GM12878 (cell line): ENCODE data around the gene TMEM150B. TPM values are rescaled to one million over a fixed set of nuclear protein-coding genes. Genes with fewer than 3 reads are reported as not detected.

Source experiments
- ATAC-seq: fragments of 200-7000 bp; cut with Tn5 transposase; 3 replicates; pipeline ENCODE4 v1.9.1; 2020; ENCODE audit warnings: mild to moderate bottlenecking, moderate library complexity
- BruUV-seq: library from RNA; stranded (reverse); fragments of 400-500 nt; replicated peaks from 2 replicates; lab custom pipeline; 2021; lab: Mats Ljungman, UMichigan
- CTCF ChIA-PET: fragments of 300-600 bp; sonication (Branson Sonifier 250); formaldehyde crosslinking; extraction: SDS; loops from one replicate; lab custom pipeline; 2021; ENCODE audit warnings: inconsistent platforms; lab: Yijun Ruan, JAX
- POLR2A ChIA-PET: fragments of 350-600 bp; formaldehyde crosslinking; extraction: SDS; loops from one replicate; lab custom pipeline; 2021; ENCODE audit warnings: inconsistent platforms; lab: Charles Lee
- RAD21 ChIA-PET: fragments of 300-600 bp; sonication (Branson Sonifier 250); formaldehyde crosslinking; loops from one replicate; lab custom pipeline; 2023; ENCODE audit warnings: antibody characterized with exemption; ENCODE audit not compliant: unreplicated experiment; lab: Charles Lee
- SMC1A ChIA-PET: fragments of 300-600 bp; sonication (Branson Sonifier 250); formaldehyde crosslinking; loops from one replicate; lab custom pipeline; 2023; ENCODE audit not compliant: unreplicated experiment, uncharacterized antibody; lab: Charles Lee
- DNase-seq: peaks from one replicate; pipeline ENCODE4 v3.0.0-alpha.2; 2011; ENCODE audit warnings: low read depth, low spot score
- FAIRE-seq: peaks from 3 replicates; lab custom pipeline; 2011; peaks lifted over from hg19 to GRCh38; lab: Jason Lieb, UNC
- H2AFZ ChIP-seq: 2 replicates; pipeline ENCODE4 v1.6.0; 2011; ENCODE audit warnings: low read depth, low read length, control low read depth; ENCODE audit not compliant: control insufficient read depth
- H3K27ac ChIP-seq: 2 replicates; pipeline ENCODE4 v1.5.1; 2011; ENCODE audit warnings: control low read depth; ENCODE audit not compliant: control insufficient read depth, insufficient read depth
- H3K27me3 ChIP-seq, 2 experiments: replicated peaks in 1 of 2; 2 replicates each; pipeline versions ENCODE4 v1.6.0 to v1.6.1; 2011; ENCODE audit warnings: low read length in 1 of 2; ENCODE audit not compliant: control insufficient read depth in 2 of 2, insufficient read depth in 2 of 2
- H3K36me3 ChIP-seq, 2 experiments: 2 replicates each; pipeline ENCODE4 v1.5.1; 2011; ENCODE audit warnings: low read length in 1 of 2; ENCODE audit not compliant: control insufficient read depth in 2 of 2, insufficient read depth in 2 of 2
- H3K4me1 ChIP-seq: 2 replicates; pipeline ENCODE4 v1.6.1; 2011; ENCODE audit warnings: mild to moderate bottlenecking, low read length, moderate library complexity, mixed read lengths; ENCODE audit not compliant: control insufficient read depth, insufficient read depth
- H3K4me2 ChIP-seq: 2 replicates; pipeline ENCODE4 v1.6.0; 2011; ENCODE audit warnings: control low read depth; ENCODE audit not compliant: control insufficient read depth, insufficient read depth
- H3K4me3 ChIP-seq: fragments of 200-600 bp; sonication (generic); 2 replicates; pipeline ENCODE4 v1.5.1; 2016
- H3K79me2 ChIP-seq: 2 replicates; pipeline ENCODE4 v1.6.0; 2011; ENCODE audit warnings: low read length; ENCODE audit not compliant: control insufficient read depth, insufficient read depth
- H3K9ac ChIP-seq: 2 replicates; pipeline ENCODE4 v1.8.0; 2011; ENCODE audit warnings: low read length, control low read depth, mixed read lengths; ENCODE audit not compliant: control insufficient read depth, insufficient read depth
- H3K9me3 ChIP-seq: replicated peaks from 3 replicates; pipeline ENCODE4 v1.5.1; 2011; ENCODE audit warnings: mild to moderate bottlenecking, low read length; ENCODE audit not compliant: control insufficient read depth, insufficient read depth
- H4K20me1 ChIP-seq: 2 replicates; pipeline ENCODE4 v1.6.0; 2011; ENCODE audit not compliant: control insufficient read depth, insufficient read depth
- EED ChIP-seq: sonication (generic); IDR thresholded peaks from 2 replicates; pipeline ENCODE4 v1.6.1; 2016; ENCODE audit warnings: antibody characterized with exemption, low read depth
- PAX8 ChIP-seq: fragments of 450-650 bp; IDR thresholded peaks from 2 replicates; pipeline ENCODE4 v1.6.1; 2017; ENCODE audit warnings: mild to moderate bottlenecking, moderate library complexity
- POLR2A ChIP-seq: IDR thresholded peaks from 2 replicates; pipeline ENCODE4 v1.6.1; 2011; ENCODE audit warnings: low read depth, mild to moderate bottlenecking, low read length
- SREBF2 ChIP-seq: IDR thresholded peaks from 2 replicates; pipeline ENCODE4 v1.6.1; 2012; ENCODE audit warnings: mild to moderate bottlenecking, low read length
- WGBS: methylation state at CpG from one replicate; pipeline ENCODE4 v1.1.6; 2016; ENCODE audit warnings: low lambda C conversion rate; ENCODE audit not compliant: insufficient replicate concordance, insufficient coverage; ENCODE audit errors: missing lambda C conversion rate; 5-methylcytosine and 5-hydroxymethylcytosine counted together
- in situ Hi-C: fragments of 300-500 bp; cut with MboI; formaldehyde crosslinking; loops from 9 replicates; pipeline ENCODE4 v1.14.3; 2018; ENCODE audit warnings: mixed read lengths
- intact Hi-C: fragments of 100-400 bp; cut with micrococcal nuclease; formaldehyde crosslinking; loops from one replicate; pipeline ENCODE4 v1.14.2; 2022; ENCODE audit not compliant: unreplicated experiment
- polyA plus RNA-seq, 11 experiments: library from polyadenylated mRNA; depleted of rRNA in 4 of 11; unstranded in 6 of 11; stranded (reverse) in 5 of 11; fragments of >200 nt; fragmentation: Nextera tagmentation in 4 of 11; fragmentation: Illumina TruSeq in 1 of 11; extraction: Ambion mirVana in 4 of 11; extraction: Trizol in 1 of 11; gene quantifications; 1 replicate in 1 of 11; 2 replicates in 10 of 11; pipeline versions ENCODE4 v1.2.1 to v1.2.3, GENCODE V29; 2011 to 2016; ENCODE audit warnings: inconsistent platforms in 2 of 11, missing spikeins in 2 of 11, low read depth in 1 of 11
- total RNA-seq, 4 experiments: library from RNA; depleted of rRNA in 3 of 4; stranded (reverse); fragments of >200 nt in 3 of 4; fragmentation: Illumina TruSeq in 1 of 4; extraction: Trizol in 1 of 4; gene quantifications; 2 replicates each; pipeline versions ENCODE4 v1.2.1 to v1.2.3, GENCODE V29; 2013 to 2021
- TF ChIP-seq, protein P1 (sequence below): fragments of 450-650 bp; IDR thresholded peaks from 2 replicates; pipeline ENCODE4 v1.6.1; 2017; ENCODE audit warnings: mild to moderate bottlenecking

Gene TMEM150B
- total and polyA plus RNA-seq, 10 of the 15 experiments (the other 5 are each of a cell fraction or from before 2014, with no cell fraction given), result 0.09 to 0.23 (median 0.18) TPM; not detected in 6

DNA sequence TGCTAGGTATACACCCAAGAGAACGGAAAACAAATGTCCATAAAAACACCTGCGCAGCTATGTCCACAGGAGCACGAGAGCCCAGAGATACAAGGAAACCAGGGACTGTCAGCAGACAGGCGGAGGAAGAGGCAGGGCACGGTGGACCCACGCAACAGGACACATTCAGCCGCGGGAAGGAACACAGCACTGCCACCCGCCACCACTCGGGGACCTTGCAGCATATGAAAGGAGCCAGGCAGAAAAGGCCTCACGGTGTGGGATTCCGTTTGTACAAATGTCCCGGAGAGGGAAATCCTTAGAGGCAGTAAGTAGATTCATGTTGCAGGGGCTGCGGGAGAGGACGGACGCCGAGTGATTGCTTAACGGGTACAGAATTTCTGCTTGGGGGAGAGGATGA is 53.0 kb downstream of the TMEM150B start:
- DNase-seq, result no peak
- no TSS peak for BruUV-seq
- Histone ChIP-seq H3K4me3 (no peak overlapping the region), H3K4me2 (no peak overlapping the region), H3K27me3 (no peaks in the 10 kb centered on the region), H3K36me3 (peaks cover 0 to 3% of the 10 kb centered on the region in 2 experiments; a peak in 1 of 4 replicates)
- intact Hi-C loops, result no loop called here
- POLR2A ChIA-PET, result no interaction called here
- no peak for TF ChIP-seq PAX8
- TF ChIP-seq, protein P1, sequence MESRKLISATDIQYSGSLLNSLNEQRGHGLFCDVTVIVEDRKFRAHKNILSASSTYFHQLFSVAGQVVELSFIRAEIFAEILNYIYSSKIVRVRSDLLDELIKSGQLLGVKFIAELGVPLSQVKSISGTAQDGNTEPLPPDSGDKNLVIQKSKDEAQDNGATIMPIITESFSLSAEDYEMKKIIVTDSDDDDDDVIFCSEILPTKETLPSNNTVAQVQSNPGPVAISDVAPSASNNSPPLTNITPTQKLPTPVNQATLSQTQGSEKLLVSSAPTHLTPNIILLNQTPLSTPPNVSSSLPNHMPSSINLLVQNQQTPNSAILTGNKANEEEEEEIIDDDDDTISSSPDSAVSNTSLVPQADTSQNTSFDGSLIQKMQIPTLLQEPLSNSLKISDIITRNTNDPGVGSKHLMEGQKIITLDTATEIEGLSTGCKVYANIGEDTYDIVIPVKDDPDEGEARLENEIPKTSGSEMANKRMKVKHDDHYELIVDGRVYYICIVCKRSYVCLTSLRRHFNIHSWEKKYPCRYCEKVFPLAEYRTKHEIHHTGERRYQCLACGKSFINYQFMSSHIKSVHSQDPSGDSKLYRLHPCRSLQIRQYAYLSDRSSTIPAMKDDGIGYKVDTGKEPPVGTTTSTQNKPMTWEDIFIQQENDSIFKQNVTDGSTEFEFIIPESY, result peak; percentile 68; the same call in 1 of the 2 replicates
- TF ChIP-seq, all 136 proteins: peak for 1
- FAIRE-seq, result no peak
- WGBS, result 94% methylated on average over 18 of the region's 18 CpGs
- Histone ChIP-seq H3K4me1 (peaks cover 19% of the 10 kb centered on the region), H3K79me2 (no peaks in the 10 kb centered on the region), H3K27ac (no peak overlapping the region), H3K9me3 (no peaks in the 10 kb centered on the region; the same call in 2 of the 3 replicates), H3K9ac (no peak overlapping the region), H4K20me1 (no peaks in the 10 kb centered on the region), H2AFZ (no peak overlapping the region)
- in situ Hi-C loops, result no loop called here
- RAD21 ChIA-PET, result no interaction called here
- ATAC-seq, result no peak
- CTCF ChIA-PET, result no interaction called here
- SMC1A ChIA-PET, result no interaction called here

DNA sequence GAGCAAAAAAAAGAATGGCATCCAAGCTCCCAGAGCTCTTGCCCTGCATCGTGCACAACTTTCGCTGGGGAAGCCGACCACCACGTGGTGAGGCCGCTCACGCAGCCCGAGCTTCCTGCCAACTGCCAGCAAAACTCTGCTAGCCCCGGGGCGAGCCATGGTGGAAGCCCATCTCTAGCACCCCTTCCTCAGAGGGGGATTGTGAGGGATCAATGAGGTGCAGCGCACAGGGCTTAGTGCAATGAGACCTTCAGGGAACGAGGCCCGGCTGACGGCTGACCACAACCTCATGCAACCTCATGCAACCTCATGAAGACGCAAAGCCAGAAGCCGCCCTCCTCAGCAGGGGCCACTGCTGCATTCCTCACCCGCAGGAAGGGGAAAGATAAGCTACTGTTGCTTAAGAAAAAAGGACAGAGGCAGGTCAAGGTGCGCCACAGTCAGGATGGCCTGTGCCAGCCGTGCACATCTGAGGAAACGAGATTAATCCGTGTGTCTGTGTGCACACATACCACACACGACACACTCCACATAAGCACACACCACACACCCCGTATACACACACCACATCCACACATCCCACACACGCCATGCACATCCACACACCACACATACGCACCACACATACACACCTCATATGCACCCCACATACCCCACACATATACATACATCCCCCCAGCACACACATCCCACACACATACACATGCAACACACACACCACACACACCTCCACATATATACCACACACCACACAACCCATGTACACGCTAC is 54.8 kb downstream of the TMEM150B start:
- no peak overlapping the region for H3K9ac ChIP-seq
- no peaks in the 10 kb centered on the region for H3K27me3 ChIP-seq
- ChIA-PET POLR2A (interaction anchor here (0.5 kb wide), 1 partner anchor 8 kb away, joined by 3 read pairs; no protein-coding TSS in a partner anchor), SMC1A (interaction anchor here (1.5 kb wide), 1 partner anchor 15 kb away, joined by 3 read pairs; no protein-coding TSS in a partner anchor), RAD21 (no interaction called here), CTCF (interaction anchor here (0.6 kb wide), 1 partner anchor 713 kb away, joined by 3 read pairs; no protein-coding TSS in a partner anchor)
- ATAC-seq, result no peak
- TF ChIP-seq SREBF2 (no peak), POLR2A (0 out of 2 replicates have a peak, but pooled peaks have one; percentile 20), EED (no peak)
- no peaks in the 10 kb centered on the region for H4K20me1 ChIP-seq
- H3K4me1 ChIP-seq, result peaks cover 3% of the 10 kb centered on the region
- intact Hi-C loops, result no loop called here
- no peaks in the 10 kb centered on the region for H3K79me2 ChIP-seq
- H3K4me3 ChIP-seq, result no peak overlapping the region
- H3K4me2 ChIP-seq, result no peak overlapping the region
- DNase-seq, result no peak
- no peak overlapping the region for H2AFZ ChIP-seq
- FAIRE-seq, result no peak
- BruUV-seq, result no TSS peak
- in situ Hi-C loops, result no loop called here
- H3K27ac ChIP-seq, result no peak overlapping the region
- no peaks in the 10 kb centered on the region; the same call in 2 of the 3 replicates for H3K9me3 ChIP-seq
- H3K36me3 ChIP-seq, result peaks cover 0 to 3% of the 10 kb centered on the region in 2 experiments; a peak in 1 of 4 replicates
- 88% methylated on average over 25 of the region's 25 CpGs for WGBS
